Lower lobe of right lung (tissue), 2 donors: ENCODE measurements around the gene ANKRD9. TPM values are rescaled to one million over a fixed set of nuclear protein-coding genes. Genes with fewer than 3 reads are reported as not detected.
"Not testable (repeated sequence)": the region's sequence is repeated elsewhere in the genome, so short reads cannot be mapped to it uniquely, and the experiment has no call there.

ENCODE experiments used
- ATAC-seq, 2 donors: fragments of 200-7000 bp; cut with Tn5 transposase; one replicate each; pipeline ENCODE4 v1.9.1; 2020 to 2022; ENCODE audit warnings: mild to moderate bottlenecking in 2 of 2, moderate library complexity in 2 of 2
- DNase-seq: peaks from one replicate; pipeline ENCODE4 v3.0.0-alpha.2; 2020
- H3K27ac ChIP-seq: fragments of 200-600 bp; one replicate; pipeline ENCODE4 v1.8.0; 2022
- H3K27me3 ChIP-seq: fragments of 200-600 bp; one replicate; pipeline ENCODE4 v1.8.0; 2022; ENCODE audit warnings: low read depth
- H3K36me3 ChIP-seq: fragments of 200-600 bp; one replicate; pipeline ENCODE4 v1.8.0; 2022; ENCODE audit warnings: mild to moderate bottlenecking
- H3K4me1 ChIP-seq: fragments of 200-600 bp; one replicate; pipeline ENCODE4 v1.8.0; 2022
- H3K4me3 ChIP-seq: fragments of 200-600 bp; one replicate; pipeline ENCODE4 v1.8.0; 2022; ENCODE audit warnings: mild to moderate bottlenecking
- H3K9me3 ChIP-seq: fragments of 200-600 bp; one replicate; pipeline ENCODE4 v1.8.0; 2022
- intact Hi-C: fragments of 100-400 bp; cut with DNase I; formaldehyde crosslinking; loops from one replicate; pipeline ENCODE4 v1.11.0; 2022
- total RNA-seq: library from RNA; stranded (reverse); fragmentation: NEBNext Ultra II Directional; extraction: Animal tissue kit (Norgen Biotek cat#: 25700); gene quantifications from one replicate; pipeline ENCODE4 v1.2.1, GENCODE V29; 2021
- TF ChIP-seq, protein P1 (sequence below): fragments of 200-600 bp; IDR thresholded peaks from one replicate; pipeline ENCODE4 v1.8.0; 2022; ENCODE audit warnings: antibody characterized with exemption, mild to moderate bottlenecking
- donor health status: DM: no; HTN: yes; CAD: no; lungs with severe emphysema.

ANKRD9 gene
- total RNA-seq, 1 donor from 2014 or later = 19.5 TPM

DNA sequence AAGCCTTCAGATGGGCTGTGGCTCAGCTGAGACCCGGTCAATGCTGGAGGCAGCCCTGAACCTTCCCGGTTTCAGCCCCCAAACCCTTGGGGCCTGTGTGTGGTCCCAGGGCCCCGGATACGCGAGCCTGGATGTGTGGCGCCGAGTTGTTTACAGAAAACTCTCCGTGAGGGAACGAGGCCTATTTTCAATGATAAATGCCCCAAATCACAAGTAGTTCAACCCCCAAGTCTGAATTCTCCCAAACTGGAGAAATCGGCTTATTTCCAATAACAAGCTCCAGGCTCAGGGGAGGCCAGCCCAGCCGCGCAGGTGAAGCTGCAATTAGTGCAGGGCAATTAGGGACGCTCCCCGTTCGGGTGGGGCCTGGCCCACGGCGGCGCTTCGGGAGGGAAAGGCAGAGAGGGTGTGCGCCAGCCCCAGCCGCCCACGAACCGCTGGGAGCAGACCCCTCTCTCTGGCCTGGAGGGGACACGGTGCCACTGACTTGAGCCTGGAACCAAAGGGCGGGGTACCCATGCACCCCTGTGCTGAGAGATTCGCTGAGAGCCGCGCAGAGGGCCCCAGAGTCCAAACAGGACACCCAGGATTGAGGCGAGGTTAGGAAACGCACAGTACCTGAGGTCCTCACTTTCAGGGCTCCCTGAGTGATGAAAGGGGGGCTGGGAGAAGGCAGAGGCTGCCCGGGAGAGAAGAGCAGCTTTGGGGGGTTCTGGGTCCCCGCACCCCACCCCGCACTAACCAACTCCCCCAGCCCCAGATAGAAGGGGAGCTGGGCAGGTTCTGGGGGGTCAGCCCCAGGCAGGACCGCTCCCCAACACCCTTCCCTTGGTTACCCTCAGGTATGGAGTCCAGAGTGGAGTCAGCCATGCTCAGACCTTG, 14.2 kb upstream of the ANKRD9 start:
- Histone ChIP-seq H3K27ac (peak overlapping the region; percentile 87), H3K36me3 (no peaks in the 10 kb centered on the region), H3K9me3 (no peaks in the 10 kb centered on the region), H3K4me3 (peak overlapping the region; percentile 75), H3K4me1 (peaks cover 27% of the 10 kb centered on the region), H3K27me3 (no peaks in the 10 kb centered on the region)
- TF ChIP-seq, protein P1, sequence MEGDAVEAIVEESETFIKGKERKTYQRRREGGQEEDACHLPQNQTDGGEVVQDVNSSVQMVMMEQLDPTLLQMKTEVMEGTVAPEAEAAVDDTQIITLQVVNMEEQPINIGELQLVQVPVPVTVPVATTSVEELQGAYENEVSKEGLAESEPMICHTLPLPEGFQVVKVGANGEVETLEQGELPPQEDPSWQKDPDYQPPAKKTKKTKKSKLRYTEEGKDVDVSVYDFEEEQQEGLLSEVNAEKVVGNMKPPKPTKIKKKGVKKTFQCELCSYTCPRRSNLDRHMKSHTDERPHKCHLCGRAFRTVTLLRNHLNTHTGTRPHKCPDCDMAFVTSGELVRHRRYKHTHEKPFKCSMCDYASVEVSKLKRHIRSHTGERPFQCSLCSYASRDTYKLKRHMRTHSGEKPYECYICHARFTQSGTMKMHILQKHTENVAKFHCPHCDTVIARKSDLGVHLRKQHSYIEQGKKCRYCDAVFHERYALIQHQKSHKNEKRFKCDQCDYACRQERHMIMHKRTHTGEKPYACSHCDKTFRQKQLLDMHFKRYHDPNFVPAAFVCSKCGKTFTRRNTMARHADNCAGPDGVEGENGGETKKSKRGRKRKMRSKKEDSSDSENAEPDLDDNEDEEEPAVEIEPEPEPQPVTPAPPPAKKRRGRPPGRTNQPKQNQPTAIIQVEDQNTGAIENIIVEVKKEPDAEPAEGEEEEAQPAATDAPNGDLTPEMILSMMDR = no peak
- DNase-seq = no peak
- ATAC-seq = no peak
- intact Hi-C loops = no loop called here

DNA sequence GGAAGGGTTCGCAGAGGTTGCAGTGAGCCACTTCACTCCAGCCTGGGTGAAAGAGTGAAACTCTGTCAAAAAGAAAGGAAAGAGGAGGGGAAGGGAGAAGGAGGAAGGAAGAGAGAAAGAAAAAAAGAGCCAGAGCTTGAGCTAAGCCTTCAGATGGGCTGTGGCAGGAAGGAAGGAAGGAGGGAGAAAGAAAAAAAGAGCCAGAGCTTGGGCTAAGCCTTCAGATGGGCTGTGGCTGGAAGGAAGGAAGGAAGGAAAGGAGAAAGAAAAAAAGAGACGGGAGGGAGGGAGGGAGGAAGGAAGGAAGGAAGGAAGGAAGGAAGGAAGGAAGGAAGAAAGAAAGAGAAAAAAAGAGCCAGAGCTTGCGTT, 13.6 kb upstream of the ANKRD9 start:
- DNase-seq (no peak), ATAC-seq (no peak)
- intact Hi-C loops = no loop called here
- Histone ChIP-seq H3K27me3 (no peaks in the 10 kb centered on the region), H3K4me1 (peaks cover 22% of the 10 kb centered on the region), H3K9me3 (no peaks in the 10 kb centered on the region), H3K36me3 (no peaks in the 10 kb centered on the region), H3K27ac (no peak overlapping the region), H3K4me3 (no peak overlapping the region)
- TF ChIP-seq, protein P1 = no peak

DNA sequence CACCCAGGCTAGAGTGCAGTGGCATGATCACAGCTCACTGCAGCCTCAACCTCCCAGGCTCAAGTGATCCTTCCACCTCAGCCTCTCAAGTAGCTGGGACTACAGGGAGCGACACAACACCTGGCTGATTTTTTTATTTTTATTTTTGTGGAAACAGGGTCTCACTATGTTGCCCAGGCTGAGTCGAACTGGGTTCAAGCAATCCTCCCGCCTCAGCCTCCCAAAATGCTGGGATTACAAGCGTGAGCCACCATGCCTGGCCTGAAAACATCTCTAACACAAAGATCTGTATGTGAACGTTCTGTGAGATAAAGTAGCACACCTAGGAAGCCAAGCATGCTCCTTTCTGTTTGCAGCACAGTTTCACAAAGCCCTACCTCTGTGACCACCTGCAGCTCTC, 10.1 kb upstream of the ANKRD9 start:
- H3K9me3 ChIP-seq, ATAC-seq, DNase-seq, H3K27me3 ChIP-seq, H3K4me3 ChIP-seq, H3K27ac ChIP-seq, H3K36me3 ChIP-seq: not testable (repeated sequence)
- intact Hi-C loops = loop anchor here (5.0 kb wide), 1 partner anchor 82 kb away; no protein-coding TSS in a partner anchor
- H3K4me1 ChIP-seq = peaks cover 17% of the 10 kb centered on the region

DNA sequence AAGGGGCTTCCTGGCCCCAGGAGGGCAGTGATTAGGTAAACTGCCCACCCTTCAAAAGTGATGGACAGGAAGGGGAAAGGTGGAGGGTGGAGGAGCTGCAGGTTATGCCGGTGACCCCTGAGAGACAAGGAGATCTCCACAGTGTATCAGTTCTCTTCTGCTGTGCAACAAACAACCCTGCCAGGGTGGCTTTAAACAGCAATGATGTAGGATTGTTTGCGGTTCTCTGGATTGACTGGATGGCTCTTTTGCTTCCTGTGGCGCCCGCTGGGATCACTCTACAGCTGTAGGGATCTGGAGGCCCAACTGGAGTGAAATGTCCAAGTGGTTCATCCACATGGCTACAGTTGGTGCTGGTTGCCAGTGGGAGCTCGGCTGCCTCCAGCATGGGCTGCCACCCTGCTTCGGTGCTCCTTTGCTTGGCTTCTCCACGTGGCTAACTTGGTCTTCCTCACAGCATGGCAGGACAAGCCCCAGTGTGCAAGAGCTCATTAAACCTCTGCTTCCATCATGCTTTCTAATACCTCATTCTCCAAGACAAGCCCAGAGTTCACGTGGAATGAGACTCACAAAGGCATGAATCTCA, 8.6 kb upstream of the ANKRD9 start:
- TF ChIP-seq, protein P1 = no peak
- DNase-seq = no peak
- H3K27ac ChIP-seq = no peak overlapping the region
- peaks cover 6% of the 10 kb centered on the region for H3K4me1 ChIP-seq
- H3K36me3 ChIP-seq = no peaks in the 10 kb centered on the region
- H3K27me3 ChIP-seq = no peaks in the 10 kb centered on the region
- intact Hi-C loops = loop anchor here (5.0 kb wide), 1 partner anchor 81 kb away; no protein-coding TSS in a partner anchor
- H3K4me3 ChIP-seq = no peak overlapping the region
- ATAC-seq = no peak
- H3K9me3 ChIP-seq = no peaks in the 10 kb centered on the region

DNA sequence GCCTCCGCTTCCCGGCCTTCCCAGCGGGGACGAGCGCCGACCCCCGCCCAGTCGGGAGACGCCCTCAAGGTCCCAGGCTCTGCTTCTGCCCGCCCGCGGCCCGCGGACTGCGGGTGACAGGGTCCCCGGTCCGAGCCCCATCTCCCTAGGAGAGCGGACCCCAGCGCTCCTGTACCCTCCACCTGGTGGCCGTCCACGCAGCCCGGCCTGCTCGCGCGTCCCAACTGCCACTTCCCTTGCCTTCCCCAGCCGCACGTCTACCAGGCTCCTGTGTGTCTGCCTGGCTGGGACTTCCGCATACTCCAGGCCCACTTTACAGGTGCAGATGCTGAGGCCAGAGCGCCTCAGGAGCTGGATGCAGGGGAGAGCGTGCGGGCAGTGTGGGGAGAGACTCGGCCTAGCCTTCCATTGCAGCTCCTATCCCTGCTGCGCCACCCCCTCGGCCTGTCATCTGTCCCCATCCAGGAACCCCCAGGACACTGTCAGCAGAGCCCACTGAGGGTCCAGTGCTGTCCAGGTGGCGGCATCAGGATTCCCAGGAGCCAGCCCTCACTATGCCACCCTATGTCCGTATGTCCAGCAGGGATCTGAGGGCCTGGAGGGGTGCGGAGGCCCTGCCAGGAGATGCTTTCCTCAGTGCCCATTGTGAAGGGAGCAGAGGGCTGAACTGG, 8.0 kb upstream of the ANKRD9 start:
- peak overlapping the region; percentile 69 for H3K4me3 ChIP-seq
- TF ChIP-seq, protein P1 = no peak
- H3K27me3 ChIP-seq = no peaks in the 10 kb centered on the region
- ATAC-seq (peak; percentile 21 to 49), DNase-seq (no peak)
- intact Hi-C loops = loop anchor here (5.0 kb wide), 1 partner anchor 80 kb away; no protein-coding TSS in a partner anchor
- peak overlapping the region; percentile 73 for H3K27ac ChIP-seq
- no peaks in the 10 kb centered on the region for H3K36me3 ChIP-seq
- H3K4me1 ChIP-seq = peaks cover 6% of the 10 kb centered on the region
- H3K9me3 ChIP-seq = no peaks in the 10 kb centered on the region
